IPS-18c (cell line): ENCODE data around the gene DEK.
"Not testable (repeated sequence)": the region's sequence is repeated elsewhere in the genome, so short reads cannot be mapped to it uniquely, and the experiment has no call there.

Source experiments
- H3K4me3 ChIP-seq: 2 replicates; pipeline ENCODE4 v1.7.0; 2013; ENCODE audit warnings: low read depth, mild to moderate bottlenecking, low read length, moderate library complexity; ENCODE audit not compliant: insufficient read depth
- H3K9me3 ChIP-seq: one replicate; pipeline ENCODE4 v1.6.1; 2013; ENCODE audit warnings: mild to moderate bottlenecking, low read length, moderate library complexity; ENCODE audit not compliant: control insufficient read depth, insufficient read depth

DEK gene

DNA sequence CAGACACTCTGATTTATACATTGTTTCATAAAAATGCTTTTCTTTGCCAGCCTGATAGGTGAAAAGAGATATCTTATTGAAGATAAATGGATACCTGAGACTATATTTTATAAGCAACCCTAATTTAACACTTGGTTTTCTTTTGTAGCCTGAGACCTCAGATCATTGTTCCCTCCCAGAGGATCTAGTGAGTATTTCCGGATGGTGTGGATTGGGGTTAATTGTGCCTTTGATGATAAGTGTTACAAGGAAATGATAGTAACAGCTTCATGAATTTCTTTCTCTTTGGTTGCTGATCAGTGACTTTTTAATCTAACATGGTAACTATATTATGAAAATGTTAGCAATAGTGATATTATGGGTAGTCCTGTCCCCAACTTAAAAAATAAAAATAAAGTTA is 78.7 kb downstream of the DEK start:
- Histone ChIP-seq H3K4me3 (no peak overlapping the region), H3K9me3 (no peaks in the 10 kb centered on the region)

GRCh38 chr6:18183766-18184165 is 80.6 kb downstream of the DEK start:
- Histone ChIP-seq H3K4me3 (no peak overlapping the region), H3K9me3 (no peaks in the 10 kb centered on the region)

DNA sequence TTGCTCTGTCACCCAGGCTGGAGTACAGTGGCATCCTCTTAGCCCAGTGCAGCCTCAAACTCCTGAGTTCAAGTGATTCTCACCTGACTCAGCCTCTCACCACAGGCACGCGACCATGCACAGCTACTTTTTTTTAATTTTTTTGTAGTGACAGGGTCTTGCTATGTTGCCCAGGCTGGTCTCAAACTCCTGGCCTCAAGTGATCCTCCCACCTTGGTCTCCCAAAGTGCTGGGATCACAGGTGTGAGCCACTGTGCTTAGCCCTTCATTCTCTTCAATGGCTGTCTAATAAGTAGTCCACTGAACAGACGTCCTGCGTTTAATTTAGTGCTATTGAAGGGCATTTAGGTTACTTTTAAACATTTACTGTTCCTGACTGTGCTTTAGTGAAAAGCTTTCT is 81.8 kb downstream of the DEK start:
- Histone ChIP-seq H3K9me3 (no peaks in the 10 kb centered on the region), H3K4me3 (no peak overlapping the region)

DNA sequence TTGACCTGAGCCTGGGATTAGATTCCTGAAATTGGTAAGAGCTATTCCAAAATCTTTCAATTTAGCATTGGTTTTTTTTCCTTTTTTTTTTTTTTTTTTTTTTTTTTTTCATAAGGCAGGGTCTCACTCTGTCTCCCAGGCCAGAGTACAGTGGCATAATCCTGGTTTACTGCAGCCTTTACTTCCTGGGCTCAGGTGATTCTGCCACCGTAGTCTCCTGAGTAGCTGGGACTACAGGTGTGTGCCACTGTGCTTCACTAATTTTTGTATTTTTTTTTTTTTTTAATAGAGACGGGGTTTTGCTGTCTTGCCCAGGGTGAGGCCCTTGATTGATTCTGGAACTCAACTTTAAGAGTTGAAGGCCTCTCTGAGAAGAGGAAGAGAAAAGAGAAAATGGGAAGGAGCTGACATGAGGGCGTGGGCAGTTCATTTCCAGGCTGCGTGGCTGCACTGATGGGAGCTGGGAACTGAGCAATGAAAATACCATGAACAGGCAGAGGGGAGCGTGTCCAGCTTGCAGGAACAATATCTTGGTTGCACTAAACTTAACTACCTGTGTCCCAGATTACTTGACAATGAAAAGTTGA is 84.5 kb downstream of the DEK start:
- no peak overlapping the region for H3K4me3 ChIP-seq
- no peaks in the 10 kb centered on the region for H3K9me3 ChIP-seq

GRCh38 chr6:18178960-18179615 is 85.2 kb downstream of the DEK start:
- Histone ChIP-seq H3K9me3 (no peaks in the 10 kb centered on the region), H3K4me3 (no peak overlapping the region)

DNA sequence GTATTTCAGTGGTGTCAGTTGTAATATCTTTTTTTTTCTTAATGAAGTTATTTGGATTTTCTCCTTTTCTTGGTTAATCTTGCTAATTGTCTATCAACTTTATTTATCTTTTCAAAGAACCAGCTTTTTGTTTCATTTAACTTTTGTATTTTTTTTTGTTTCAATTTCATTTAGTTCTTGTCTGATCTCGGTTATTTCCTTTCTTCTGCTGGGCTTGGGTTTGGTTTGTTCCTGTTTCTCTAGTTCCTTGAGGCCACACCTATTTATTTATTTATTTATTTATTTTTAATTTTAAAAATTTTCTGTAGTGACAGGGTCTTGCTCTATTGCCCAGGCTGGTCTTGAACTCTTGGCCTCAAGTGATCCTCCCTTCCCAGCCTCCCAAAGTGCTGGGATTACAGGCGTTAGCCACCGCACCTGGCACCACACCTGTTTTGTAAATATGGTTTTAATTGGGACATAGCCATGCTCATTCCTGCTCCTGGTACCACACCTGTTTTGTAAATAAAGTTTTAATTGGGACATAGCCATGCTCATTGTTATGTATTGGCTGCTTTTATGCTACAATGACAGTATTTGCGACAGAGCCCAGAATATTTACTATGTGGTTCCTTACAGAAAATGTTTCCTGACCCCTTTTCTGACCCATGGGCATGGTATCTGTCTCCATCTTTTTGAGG is 86.9 kb downstream of the DEK start:
- Histone ChIP-seq H3K9me3 (no peaks in the 10 kb centered on the region), H3K4me3 (no peak overlapping the region)

DNA sequence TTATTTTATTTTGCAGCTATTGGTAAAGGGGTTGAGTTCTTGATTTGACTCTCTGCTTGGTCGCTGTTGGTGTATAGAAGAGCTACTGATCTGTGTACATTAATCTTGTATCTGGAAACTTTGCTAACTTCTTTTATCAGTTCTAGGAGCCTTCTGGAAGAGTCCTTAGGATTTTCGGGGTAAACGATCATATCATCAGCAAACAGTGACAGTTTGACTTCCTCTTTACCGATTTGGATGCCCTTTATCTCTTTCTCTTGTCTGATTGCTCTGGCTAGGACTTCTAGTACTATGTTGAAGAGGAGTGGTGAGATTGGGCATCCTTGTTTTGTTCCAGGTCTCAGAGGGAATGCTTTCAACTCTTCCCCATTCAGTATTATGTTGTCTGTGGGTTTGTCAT is 88.1 kb downstream of the DEK start:
- not testable (repeated sequence) for H3K9me3 ChIP-seq, H3K4me3 ChIP-seq
